ENCODE results near the gene CYBA.
"Not testable (repeated sequence)": the region's sequence is repeated elsewhere in the genome, so short reads cannot be mapped to it uniquely, and the experiment has no call there.

CYBA gene

GRCh38 chr16:88609426-88609825, 41.4 kb downstream of the CYBA start:
- DNase-seq: not testable (repeated sequence)

DNA sequence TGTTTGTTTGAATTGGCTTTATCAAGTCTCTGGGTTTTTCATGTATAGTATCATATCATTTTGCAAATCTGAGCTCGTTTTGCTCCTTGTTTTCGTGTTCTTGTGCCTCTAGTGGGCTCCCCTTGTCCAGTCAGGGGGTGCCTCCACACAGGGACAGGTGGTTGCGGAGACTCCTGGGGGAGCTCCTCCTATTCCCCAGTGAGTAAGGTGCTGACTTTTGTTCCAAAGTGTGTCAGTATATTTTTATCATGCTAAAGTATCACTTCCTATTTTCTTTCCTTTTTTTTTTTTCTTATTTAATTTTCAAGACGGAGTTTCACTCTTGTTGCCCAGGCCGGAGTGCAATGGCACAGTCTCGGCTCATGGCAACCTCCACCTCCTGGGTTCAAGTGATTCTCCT, 42.8 kb downstream of the CYBA start:
- DNase-seq: no peak

- DNase-seq: no peak
Measured at GRCh38 chr16:88606148-88606757, 44.6 kb downstream of the CYBA start.

DNA sequence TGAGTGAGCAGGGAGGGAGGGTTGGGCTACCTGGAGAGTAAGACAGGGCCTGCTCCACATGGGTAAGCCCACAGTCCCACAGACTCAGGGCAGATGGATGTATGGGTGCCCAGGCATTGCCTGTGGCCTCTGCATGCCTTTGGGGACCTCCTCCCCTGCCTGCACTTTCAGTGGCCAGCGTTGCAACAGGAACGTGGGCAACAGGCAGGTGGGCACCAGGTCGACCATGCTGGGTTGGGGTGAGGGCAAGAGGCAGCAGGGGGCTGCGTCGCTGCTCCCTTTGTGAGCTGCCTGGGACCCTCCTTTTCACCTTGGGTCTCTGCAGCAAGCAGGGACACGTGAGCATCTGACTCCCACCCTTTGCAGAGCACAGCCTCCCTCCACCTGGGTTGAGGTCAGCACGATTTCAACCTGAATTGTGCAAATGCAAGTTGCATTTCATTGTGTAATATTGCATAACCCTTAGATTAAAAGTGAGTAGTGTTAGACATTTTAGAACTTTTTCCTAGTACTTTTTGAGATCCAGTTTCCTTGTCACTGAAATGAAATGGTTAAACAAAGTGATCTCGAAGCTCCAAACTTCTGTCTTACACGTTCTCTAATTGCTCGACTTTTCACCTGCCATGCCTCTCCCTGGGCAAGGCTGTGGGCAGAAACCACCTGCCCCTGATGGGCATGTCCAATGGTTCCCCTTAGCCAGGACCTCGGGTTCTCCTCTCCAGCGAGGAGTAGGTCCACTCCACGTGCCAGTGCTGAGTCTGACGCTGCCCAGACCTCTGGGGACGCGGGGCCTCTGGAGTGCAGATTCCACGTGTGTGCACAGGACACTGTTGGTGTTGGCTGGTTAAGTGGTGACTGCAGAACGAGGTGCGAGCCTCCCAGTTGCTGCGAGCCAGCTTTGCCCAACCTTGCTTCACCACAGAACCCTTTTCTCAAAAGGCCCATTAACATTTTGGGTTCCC, 45.4 kb downstream of the CYBA start:
- DNase-seq: no peak

DNA sequence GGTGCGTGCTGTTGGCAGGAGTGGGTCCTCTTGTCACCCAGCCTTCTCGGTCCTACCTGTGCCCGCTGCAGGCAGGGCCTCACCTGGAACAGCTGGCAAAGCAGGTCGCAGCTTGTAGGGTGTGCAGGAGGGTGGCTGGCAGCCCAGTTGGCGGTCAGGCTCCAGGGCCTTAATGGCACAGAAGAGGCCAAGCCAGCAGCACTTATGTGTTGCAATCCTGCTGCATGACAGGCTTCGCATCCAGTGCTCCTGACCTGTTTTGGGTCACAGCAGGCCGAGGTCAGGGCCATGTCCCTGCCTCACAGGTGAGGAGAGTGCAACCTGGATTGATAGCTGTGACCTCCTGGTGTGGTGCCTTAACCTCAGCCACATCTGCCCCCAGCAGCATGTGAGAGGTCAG, 48.8 kb downstream of the CYBA start:
- DNase-seq: no peak

DNA sequence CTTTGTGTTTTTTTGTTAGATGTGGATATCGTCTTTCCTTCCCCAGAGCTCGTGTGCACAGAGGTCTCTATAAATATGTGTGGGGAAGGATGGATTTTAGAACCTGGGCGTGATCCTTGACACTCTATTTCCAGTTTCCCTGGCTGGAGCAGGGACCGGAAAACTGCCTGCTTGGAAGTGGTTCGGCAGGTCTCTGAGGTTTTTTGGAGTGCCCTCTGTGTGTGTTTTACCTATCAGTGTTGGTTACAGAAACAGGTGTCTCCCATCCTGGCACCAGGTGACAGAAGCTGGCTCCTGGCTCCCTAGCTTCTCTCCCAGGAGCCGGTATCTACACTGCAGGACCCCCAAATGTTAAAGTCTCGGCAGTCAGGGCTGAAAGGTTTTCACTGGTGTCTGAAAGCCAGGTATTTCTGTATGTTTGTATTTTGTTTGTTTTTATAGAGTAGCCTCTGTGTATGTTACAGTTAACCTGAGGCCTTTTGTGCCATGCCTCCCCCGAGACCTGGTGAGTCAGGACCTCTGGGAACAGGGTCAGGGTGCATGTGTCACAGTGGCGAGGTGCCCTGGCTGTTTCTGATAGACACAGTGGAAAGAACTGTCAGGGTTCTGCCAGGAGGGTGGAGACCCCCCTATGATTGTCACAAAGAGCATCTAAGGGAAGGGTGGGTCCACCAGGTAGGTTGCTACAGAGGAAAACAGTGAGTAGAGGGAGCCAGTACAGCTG, 49.4 kb downstream of the CYBA start:
- no peak for DNase-seq

DNA sequence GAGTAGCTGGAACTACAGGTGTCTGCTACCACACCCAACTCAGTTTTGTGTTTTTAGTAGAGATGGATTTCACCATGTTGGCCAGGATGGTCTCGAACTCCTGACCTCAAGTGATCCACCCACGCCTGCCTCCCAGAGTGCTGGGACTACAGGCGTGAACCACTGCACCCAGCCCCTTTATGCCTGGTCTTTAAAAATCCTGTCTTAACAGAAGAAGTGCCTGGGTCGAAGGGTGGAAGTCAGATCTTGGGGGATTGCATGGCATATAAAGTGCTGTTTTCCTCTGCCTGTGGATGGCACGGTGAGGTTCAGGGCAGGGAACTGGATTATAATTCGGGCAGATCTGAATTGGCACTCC, 50.3 kb downstream of the CYBA start:
- no peak for DNase-seq

GRCh38 chr16:88599825-88600538, 50.9 kb downstream of the CYBA start:
- DNase-seq: no peak

GRCh38 chr16:88599092-88599733, 51.6 kb downstream of the CYBA start:
- no peak for DNase-seq

GRCh38 chr16:88597856-88598491, 52.9 kb downstream of the CYBA start:
- DNase-seq: no peak

- DNase-seq: no peak
Measured at GRCh38 chr16:88596483-88596882, 54.4 kb downstream of the CYBA start.

DNA sequence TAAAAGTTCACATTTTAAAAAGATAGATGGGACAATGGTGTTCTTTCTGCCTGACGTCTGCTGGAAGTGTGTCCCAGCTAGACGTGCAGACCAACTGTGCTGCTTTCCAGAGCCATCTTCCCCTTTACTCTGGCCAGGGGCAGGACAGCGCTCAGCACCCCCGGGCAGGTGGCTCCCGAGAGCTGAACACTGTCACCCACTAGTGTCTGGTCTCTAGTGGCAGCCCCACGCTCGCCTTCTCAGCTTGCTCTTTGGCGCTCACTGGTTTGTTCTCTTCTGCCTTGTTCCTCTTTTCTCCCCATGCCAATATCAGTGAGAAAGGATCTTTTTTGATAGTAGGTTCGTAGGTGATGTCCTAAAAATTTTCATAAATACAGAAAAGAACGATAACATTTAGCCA, 54.9 kb downstream of the CYBA start:
- no peak for DNase-seq

GRCh38 chr16:88595101-88595500, 55.8 kb downstream of the CYBA start:
- DNase-seq: no peak

GRCh38 chr16:88593910-88594309, 56.9 kb downstream of the CYBA start:
- DNase-seq: no peak

- DNase-seq: no peak
Measured at GRCh38 chr16:88593489-88593888, 57.4 kb downstream of the CYBA start.

All from activated effector memory CD4-positive, alpha-beta T cell treated with anti-CD3 and anti-CD28 coated beads, Interleukin-2, amount 50 U/mL, for 16 hours (primary cell).